ENCODE results near the gene CDC37.
A peak's percentile ranks its signal among the peaks of the same experiment; 100 is the strongest.
"Not testable (repeated sequence)": the region's sequence is repeated elsewhere in the genome, so short reads cannot be mapped to it uniquely, and the experiment has no call there.

The CDC37 gene

DNA sequence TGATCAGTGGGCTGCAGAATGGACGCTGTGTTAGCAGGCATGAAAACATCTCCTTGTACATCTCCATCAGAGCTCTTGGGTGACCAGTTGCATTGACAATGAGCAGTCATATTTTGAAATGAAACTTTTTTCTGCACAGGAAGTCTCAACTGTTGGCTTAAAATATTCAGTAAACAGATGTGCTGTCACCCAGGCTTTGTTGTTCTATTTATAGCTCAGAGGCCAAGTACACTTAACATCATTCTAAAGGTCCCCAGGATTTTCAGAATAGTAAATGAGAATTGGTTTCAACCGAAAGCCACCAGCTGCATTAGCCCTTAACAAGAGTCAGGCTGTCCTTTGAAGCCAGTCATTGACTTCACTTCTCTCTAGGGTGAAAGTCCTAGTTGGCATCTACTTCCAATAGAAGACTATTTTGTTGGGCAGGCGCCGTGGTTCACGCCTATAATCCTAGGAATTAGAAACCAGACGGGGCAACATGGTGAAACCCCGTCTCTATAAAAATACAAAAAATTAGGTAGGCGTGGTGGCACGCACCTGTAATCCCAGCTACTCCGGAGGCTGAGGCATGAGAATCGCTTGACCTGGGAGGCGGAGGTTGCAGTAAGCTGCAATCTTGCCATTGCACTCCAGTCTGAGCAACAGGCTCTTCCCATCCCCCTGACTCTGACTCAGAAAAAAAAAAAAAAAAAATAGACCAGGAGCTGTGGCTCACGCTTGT lies 9.1 kb upstream of the CDC37 start:
- Histone ChIP-seq H3K9ac (peak overlapping the region; percentile 80), H3K4me3 (peak overlapping the region; percentile 52), H4K20me1 (peaks cover 2% of the 10 kb centered on the region; the same call in 1 of the 2 replicates), H3K36me3 (no peaks in the 10 kb centered on the region), H3K27ac (peak overlapping the region; percentile 95), H3K4me2 (peak overlapping the region; percentile 97), H3K4me1 (peaks cover 94% of the 10 kb centered on the region), H3K27me3 (no peaks in the 10 kb centered on the region), H3K9me3 (peaks cover 5% of the 10 kb centered on the region; the same call in 1 of the 2 replicates)
- TF ChIP-seq Cebpa-rat (IDR thresholded peaks at IDR 0.05): no peak

DNA sequence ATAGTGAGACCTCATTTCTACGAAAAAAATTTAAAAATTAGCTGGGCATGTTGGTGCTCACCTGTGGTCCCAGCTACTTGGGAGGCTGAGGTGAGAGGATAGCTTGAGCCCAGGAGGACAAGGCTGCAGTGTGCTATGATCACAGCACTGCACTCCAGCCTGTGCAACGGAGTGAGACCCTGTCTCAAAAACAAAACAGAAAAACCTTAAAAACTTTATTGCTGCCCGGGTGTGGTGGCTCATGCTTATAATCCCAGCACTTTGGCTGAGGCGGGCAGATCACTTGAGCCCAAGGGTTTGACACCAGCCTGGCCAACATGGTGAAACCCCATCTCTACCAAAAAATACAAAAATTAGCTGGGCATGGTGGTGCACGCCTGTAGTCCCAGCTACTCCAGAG lies 7.9 kb upstream of the CDC37 start:
- peak overlapping the region; percentile 95 for H3K27ac ChIP-seq
- not testable (repeated sequence) for H4K20me1 ChIP-seq, H3K27me3 ChIP-seq, H3K36me3 ChIP-seq, H3K9me3 ChIP-seq
- H3K4me1 ChIP-seq: peaks cover 100% of the 10 kb centered on the region
- peak overlapping the region; percentile 80 for H3K9ac ChIP-seq
- H3K4me3 ChIP-seq: peak overlapping the region; percentile 52
- peak overlapping the region; percentile 97 for H3K4me2 ChIP-seq

DNA sequence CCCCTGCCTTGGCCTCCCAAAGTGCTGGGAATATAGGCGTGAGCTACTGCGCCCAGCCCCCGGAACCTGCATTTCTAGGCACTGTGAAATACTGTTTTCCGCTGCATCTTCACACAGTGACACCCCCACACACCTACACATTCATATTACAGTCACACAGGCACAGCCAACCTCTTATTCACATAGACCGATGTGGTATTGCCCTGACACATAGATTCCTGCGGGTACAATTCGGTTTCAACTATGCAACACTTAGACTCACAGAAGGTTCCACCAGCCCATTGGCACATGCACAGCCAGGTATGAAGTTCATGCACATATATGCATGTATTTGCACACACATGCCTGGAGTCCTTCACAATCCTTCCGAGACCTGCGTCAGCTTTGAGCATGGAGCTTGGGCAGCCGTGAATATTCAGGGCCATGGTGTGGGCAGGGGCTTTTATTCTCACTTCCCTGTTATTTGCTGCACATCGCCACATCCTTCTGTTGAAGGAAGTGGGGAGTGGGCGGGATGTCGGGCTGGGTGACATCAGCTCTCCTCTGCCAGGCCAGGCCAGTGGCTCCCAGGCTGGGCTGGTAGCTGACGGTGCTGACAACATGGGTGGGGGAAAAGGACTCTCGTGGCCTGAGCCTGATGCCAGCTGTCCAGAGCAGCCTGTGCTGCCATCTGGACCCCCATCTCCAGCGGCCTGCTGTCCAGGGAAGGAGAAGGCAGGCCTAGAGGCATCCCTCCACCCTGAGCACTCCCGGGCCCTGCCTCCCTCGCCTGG lies 5.4 kb upstream of the CDC37 start:
- Histone ChIP-seq H3K36me3 (no peaks in the 10 kb centered on the region), H3K9ac (peak overlapping the region; percentile 77), H3K4me2 (peak overlapping the region; percentile 97), H4K20me1 (peaks cover 4% of the 10 kb centered on the region; the same call in 1 of the 2 replicates), H3K27ac (peak overlapping the region; percentile 95), H3K9me3 (no peaks in the 10 kb centered on the region), H3K27me3 (no peaks in the 10 kb centered on the region), H3K4me3 (peak overlapping the region; percentile 61), H3K4me1 (peaks cover 88% of the 10 kb centered on the region)
- no peak for TF ChIP-seq Cebpa-rat (IDR thresholded peaks at IDR 0.05)

DNA sequence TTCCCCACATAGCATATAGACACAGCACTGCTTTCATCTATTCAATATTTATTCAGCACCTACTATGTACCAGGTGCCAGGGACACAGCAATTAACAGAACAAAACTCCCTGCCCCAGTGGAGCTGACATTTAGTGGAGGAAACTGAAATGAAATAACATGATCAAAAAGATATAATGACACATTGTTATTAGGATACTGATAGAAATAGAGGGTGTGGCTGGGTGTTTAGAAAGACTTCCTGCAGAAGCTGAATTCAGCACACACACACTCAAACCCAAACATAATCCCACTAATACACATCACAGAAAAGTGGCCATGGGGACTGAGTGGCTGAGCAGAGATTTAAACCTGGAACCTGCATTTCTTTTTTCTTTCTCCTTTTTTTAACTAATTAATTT lies 3.8 kb upstream of the CDC37 start:
- H3K27me3 ChIP-seq: no peaks in the 10 kb centered on the region
- H3K9ac ChIP-seq: no peak overlapping the region
- H3K27ac ChIP-seq: no peak overlapping the region
- H3K4me3 ChIP-seq: no peak overlapping the region
- peak overlapping the region; percentile 97 for H3K4me2 ChIP-seq
- TF ChIP-seq Cebpa-rat (IDR thresholded peaks at IDR 0.05): no peak
- H3K36me3 ChIP-seq: no peaks in the 10 kb centered on the region
- H3K9me3 ChIP-seq: no peaks in the 10 kb centered on the region
- peaks cover 16% of the 10 kb centered on the region for H4K20me1 ChIP-seq
- H3K4me1 ChIP-seq: peaks cover 78% of the 10 kb centered on the region

DNA sequence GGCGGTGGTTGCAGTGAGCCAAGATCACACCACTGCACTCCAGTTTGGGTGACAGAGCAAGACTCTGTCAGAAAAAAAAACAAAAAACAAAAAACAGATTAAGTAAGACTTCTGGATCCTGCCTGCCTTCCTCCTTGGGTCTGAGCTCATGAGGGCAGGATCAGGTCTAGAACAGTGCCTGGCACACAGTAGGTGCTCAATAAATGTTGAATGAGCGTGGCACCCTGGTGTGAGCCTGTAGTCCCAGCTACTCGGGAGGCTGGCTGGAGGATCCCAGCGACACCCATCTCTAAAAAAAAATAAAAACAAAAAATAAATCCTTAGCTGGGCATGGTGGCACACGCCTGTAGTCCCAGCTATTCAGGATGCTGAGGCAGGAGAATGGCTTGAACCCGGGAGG lies 2.8 kb upstream of the CDC37 start:
- H3K4me2 ChIP-seq: peak overlapping the region; percentile 97
- no peaks in the 10 kb centered on the region for H3K9me3 ChIP-seq
- H3K4me1 ChIP-seq: peaks cover 78% of the 10 kb centered on the region
- peak overlapping the region; percentile 6; the same call in 1 of the 2 replicates for H3K27ac ChIP-seq
- no peaks in the 10 kb centered on the region for H3K27me3 ChIP-seq
- peaks cover 25% of the 10 kb centered on the region for H4K20me1 ChIP-seq
- no peak overlapping the region for H3K4me3 ChIP-seq
- no peak for TF ChIP-seq Cebpa-rat (IDR thresholded peaks at IDR 0.05)
- no peak overlapping the region; the same call in 1 of the 2 replicates for H3K9ac ChIP-seq
- 0 out of 2 replicates have a peak, but pooled peaks cover 3% of the 10 kb centered on the region for H3K36me3 ChIP-seq

DNA sequence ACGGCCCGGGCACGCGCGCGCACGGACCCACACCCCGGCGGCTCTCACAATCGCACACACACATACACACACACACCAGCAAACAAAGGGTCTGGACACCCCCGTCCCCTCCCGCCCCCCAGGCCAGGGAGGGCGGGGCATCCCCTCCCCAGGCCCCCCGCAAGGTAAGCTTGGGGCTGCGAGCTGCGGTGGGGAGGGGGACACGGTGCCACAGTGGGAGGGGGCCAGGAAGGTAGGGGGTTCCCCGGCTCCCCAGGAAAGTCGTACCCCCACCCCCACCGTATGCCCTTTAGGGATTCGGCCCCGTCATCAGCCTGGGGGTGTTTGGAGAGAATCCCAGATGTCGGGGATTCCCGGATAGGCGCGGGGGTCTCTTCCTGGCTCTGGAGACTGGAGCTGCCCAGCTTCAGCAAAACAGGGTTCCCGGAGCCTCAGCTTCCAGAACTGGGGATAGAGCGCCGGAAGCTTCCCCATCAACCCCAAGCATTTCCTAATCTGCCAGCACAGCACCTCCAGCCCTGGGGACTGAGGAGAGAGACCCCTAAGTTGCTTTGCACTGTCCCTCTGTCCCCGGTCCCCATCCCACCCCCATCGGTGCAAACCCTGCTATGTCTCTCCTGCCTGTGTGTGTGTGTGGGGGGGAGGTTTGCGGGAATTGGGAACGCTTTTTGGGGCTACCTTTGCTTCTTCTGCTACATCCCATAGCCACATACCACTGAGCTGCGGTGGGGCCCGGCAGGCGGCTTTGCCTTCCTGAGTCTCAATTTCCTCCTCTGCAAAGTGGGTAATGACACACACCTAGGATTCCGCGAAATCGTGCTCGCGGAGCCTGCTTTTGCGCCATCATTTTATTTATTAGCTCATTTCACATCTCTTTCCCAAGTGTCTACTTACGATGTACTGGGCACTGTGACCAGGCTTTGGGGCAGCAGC lies 1.8 kb upstream of the CDC37 start:
- peak overlapping the region; percentile 94 for H3K9ac ChIP-seq

DNA sequence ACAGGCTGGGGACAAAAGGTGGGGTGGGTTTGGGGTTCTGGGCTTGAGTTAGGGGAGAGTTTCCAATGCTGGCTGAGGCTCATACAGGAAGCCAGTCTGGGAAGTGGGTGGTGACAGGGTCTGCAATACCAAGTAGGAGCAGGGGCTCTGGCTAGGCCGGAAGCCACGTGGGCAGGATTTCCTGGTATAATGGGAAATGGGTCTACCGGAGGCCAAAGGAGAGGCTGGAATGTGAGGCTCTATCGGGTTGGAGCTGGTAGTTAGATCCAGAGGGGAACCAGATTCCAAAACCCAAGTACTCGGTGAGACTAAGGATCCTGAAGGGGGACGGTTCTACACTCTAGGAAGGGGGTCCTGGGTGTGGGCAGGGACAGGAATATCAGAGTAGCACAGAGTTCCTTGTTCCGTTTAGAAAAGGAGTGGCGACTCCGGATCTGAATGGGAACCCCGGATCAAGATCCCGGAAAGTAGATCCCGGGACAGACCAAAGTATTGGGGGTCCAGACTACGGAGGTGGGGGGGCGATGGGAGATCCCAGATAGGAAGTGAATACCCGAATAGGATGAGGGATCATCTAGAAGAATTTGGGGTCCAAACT lies 802 bp downstream of the CDC37 start:
- peak overlapping the region; percentile 97 for H3K4me2 ChIP-seq
- no peaks in the 10 kb centered on the region for H3K27me3 ChIP-seq
- H3K36me3 ChIP-seq: peaks cover 38% of the 10 kb centered on the region
- no peak for TF ChIP-seq Cebpa-rat (IDR thresholded peaks at IDR 0.05)
- peak overlapping the region; percentile 93 for H3K4me3 ChIP-seq
- peak overlapping the region; percentile 94 for H3K9ac ChIP-seq
- H3K27ac ChIP-seq: peak overlapping the region; percentile 84
- H4K20me1 ChIP-seq: peaks cover 62% of the 10 kb centered on the region
- H3K9me3 ChIP-seq: no peaks in the 10 kb centered on the region
- H3K4me1 ChIP-seq: peaks cover 70% of the 10 kb centered on the region

More for the DNA sequence above, 1.8 kb upstream of the CDC37 start:
- Histone ChIP-seq H3K27me3 (no peaks in the 10 kb centered on the region), H4K20me1 (peaks cover 36% of the 10 kb centered on the region), H3K9me3 (no peaks in the 10 kb centered on the region), H3K4me2 (peak overlapping the region; percentile 97), H3K36me3 (peaks cover 12% of the 10 kb centered on the region; the same call in 1 of the 2 replicates), H3K27ac (peak overlapping the region; percentile 79), H3K4me3 (peak overlapping the region; percentile 93), H3K4me1 (peaks cover 78% of the 10 kb centered on the region)
- TF ChIP-seq Cebpa-rat (IDR thresholded peaks at IDR 0.05): no peak

DNA sequence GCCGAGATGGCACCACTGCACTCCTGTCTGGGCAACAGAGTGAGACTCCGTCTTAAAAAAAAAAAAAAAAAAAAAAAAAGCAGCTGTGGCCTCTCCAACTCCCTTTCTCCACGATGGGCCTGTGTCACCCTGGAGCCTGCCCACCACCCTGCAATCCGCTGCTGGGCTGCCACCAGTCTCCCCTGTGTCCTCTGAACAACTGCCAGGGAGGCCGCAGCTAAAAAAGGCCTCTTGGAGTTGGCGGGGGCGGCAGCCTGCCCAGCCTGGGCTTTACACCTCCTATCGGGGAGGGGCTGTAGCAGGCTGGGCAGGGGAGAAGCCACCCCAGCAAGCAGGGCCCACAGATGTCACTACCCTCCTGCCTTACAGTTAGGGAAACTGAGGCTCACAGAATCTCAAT lies 3.5 kb downstream of the CDC37 start:
- peak overlapping the region; percentile 97 for H3K4me2 ChIP-seq
- no peak overlapping the region for H3K4me3 ChIP-seq
- no peak overlapping the region for H3K27ac ChIP-seq
- H3K9ac ChIP-seq: peak overlapping the region; percentile 45; the same call in 1 of the 2 replicates
- no peaks in the 10 kb centered on the region for H3K27me3 ChIP-seq
- H3K36me3 ChIP-seq: peaks cover 62% of the 10 kb centered on the region
- TF ChIP-seq Cebpa-rat (IDR thresholded peaks at IDR 0.05): no peak
- H3K4me1 ChIP-seq: peaks cover 43% of the 10 kb centered on the region
- peaks cover 85% of the 10 kb centered on the region for H4K20me1 ChIP-seq
- H3K9me3 ChIP-seq: no peaks in the 10 kb centered on the region

DNA sequence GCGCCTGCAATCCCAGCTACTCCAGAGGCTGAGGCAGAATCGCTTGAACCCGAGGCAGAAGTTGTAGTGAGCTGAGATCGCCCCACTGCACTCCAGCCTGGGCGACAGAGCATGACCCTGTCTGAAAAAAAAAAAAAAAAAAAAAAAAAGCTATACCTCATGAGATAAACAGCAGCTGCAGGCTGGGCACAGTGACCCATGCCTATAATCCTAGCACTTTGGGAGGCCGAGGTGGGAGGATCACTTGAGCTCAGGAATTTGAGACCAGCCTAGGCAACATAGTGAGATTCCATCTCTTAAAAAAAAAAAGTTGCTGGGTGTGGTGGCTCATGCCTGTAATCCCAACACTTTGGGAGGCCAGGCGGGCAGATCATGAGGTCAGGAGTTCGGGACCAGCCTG lies 4.0 kb downstream of the CDC37 start:
- Histone ChIP-seq H3K4me1 (peaks cover 43% of the 10 kb centered on the region), H4K20me1 (peaks cover 88% of the 10 kb centered on the region), H3K9ac (peak overlapping the region; percentile 45; the same call in 1 of the 2 replicates), H3K4me2 (peak overlapping the region; percentile 97), H3K36me3 (peaks cover 68% of the 10 kb centered on the region)
- not testable (repeated sequence) for H3K27ac ChIP-seq, H3K9me3 ChIP-seq, H3K4me3 ChIP-seq, H3K27me3 ChIP-seq
